ENCODE results near the gene ZCCHC7.

ZCCHC7 gene

DNA sequence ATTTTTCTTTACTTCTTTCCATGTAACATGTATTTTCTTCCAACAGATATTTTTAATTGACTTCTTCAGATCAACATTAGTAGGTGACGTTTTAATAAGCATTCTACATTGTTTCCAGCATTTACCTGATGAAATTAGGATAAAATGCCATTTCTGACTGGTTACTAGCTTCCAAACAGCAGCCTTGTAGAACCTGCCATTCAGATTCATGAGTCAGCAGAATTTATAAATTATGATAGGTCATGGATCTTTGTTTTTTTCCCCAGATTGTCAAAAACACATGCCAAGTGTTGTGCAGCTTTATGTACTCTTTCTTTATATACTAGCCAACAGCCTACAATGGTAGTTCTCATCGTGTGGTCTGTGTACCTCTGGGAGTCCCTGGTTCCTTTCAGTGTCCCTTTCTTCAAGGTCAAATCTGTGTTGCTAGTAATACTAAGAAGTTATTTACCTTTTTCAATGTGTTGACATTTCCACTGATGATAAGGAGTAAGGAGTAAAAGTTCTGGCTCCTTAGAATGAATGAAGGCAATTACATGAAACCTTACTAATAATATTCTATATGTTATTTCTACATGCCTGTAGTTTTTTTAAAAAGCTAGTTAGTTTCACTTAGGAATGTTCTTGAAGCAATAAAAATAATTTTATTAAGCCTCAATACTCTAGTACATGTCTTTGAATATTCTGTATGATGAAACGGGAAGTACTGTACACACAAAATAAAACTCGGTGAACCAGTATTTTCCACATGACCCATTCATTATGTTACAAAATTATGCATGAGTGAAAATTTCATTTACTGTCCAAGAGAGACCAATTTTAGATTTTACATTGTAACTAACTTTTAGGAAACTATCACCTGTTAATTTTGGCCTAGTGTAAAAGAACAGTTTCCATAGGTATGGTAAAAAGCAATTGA, 135.8 kb downstream of the ZCCHC7 start:
- H3K4me1 ChIP-seq: peaks cover 75% of the 10 kb centered on the region
- no peak overlapping the region for H3K9ac ChIP-seq
- H3K4me3 ChIP-seq: no peak overlapping the region
- H3K4me2 ChIP-seq: no peak overlapping the region
- H4K20me1 ChIP-seq: peaks cover 99% of the 10 kb centered on the region
- no peaks in the 10 kb centered on the region for H3K9me3 ChIP-seq
- TF ChIP-seq Cebpa-rat (IDR thresholded peaks at IDR 0.05): no peak
- H3K27me3 ChIP-seq: no peaks in the 10 kb centered on the region
- peaks cover 85% of the 10 kb centered on the region for H3K36me3 ChIP-seq
- H3K27ac ChIP-seq: no peak overlapping the region

DNA sequence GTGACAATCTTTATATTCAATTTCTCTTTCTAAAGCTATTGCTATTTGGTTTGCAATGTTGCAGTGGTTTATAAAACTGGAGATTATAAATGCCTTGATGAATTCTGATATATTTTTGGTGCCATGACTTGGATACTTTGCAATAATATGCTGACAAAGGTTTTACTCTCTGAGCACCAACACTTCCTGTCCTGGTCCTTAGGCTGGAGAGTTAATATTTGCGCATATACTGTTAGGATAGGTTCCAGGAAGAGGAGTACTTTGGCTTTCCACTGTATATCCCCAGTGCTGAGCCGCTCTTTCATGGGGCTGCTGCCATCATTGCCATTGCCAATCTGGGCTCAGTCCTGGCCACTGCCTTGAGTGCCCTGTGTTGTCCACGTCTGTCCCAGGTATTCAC, 139.6 kb downstream of the ZCCHC7 start:
- H3K4me3 ChIP-seq: no peak overlapping the region
- 0 out of 2 replicates have a peak overlapping the region, but pooled peaks have one; percentile 18 for H3K27ac ChIP-seq
- peaks cover 69% of the 10 kb centered on the region for H3K4me1 ChIP-seq
- H3K9ac ChIP-seq: no peak overlapping the region
- no peaks in the 10 kb centered on the region for H3K9me3 ChIP-seq
- no peaks in the 10 kb centered on the region for H3K27me3 ChIP-seq
- peaks cover 76% of the 10 kb centered on the region for H3K36me3 ChIP-seq
- TF ChIP-seq Cebpa-rat (IDR thresholded peaks at IDR 0.05): no peak
- H4K20me1 ChIP-seq: peaks cover 100% of the 10 kb centered on the region
- H3K4me2 ChIP-seq: peak overlapping the region; percentile 26; the same call in 1 of the 2 replicates

DNA sequence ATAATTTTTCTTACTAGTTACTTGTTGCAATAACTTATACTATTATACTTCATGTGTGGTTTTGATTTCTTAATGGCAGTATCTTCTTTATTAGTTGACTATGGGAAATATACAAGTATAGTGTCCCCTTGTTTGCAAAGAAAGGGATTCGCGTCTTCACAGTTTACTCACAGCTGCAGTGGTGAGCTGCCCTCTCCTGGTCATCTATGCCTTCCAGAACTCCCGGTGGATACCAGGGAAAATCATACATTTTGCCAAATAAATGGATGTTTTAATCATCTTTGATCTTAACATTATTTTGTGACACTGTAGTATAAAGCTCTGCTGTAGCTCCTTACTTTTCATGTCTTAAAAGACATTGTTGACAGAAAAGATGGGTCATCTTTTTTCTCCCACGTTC, 142.0 kb downstream of the ZCCHC7 start:
- H3K9me3 ChIP-seq: 0 out of 2 replicates have a peak, but pooled peaks cover 4% of the 10 kb centered on the region
- H3K36me3 ChIP-seq: peaks cover 77% of the 10 kb centered on the region
- peaks cover 54% of the 10 kb centered on the region for H3K4me1 ChIP-seq
- H3K27ac ChIP-seq: no peak overlapping the region
- H3K9ac ChIP-seq: no peak overlapping the region
- no peak for TF ChIP-seq Cebpa-rat (IDR thresholded peaks at IDR 0.05)
- H3K27me3 ChIP-seq: no peaks in the 10 kb centered on the region
- no peak overlapping the region for H3K4me2 ChIP-seq
- H4K20me1 ChIP-seq: peaks cover 100% of the 10 kb centered on the region
- no peak overlapping the region for H3K4me3 ChIP-seq

DNA sequence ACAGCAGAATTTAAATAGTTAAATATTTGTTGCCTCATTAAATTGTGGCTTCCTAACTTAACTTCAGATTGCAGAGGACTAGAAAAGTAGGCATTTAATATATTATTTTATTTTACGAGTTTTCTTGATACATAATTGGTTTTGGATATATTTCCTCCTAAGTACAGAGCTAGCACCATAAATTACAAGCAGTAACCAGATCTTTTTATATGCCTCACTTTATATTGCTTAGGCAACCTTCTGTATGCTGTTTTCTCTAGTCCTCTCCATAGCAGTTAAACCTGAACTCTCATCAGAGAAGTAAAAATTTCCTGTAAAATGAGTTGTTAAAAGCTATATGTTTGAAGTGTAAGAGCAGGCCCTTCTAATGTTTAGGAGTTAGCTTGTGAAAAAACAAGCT, 144.2 kb downstream of the ZCCHC7 start:
- no peak overlapping the region for H3K9ac ChIP-seq
- no peak overlapping the region for H3K4me2 ChIP-seq
- no peaks in the 10 kb centered on the region for H3K27me3 ChIP-seq
- peaks cover 85% of the 10 kb centered on the region for H3K36me3 ChIP-seq
- H3K4me3 ChIP-seq: no peak overlapping the region
- H3K27ac ChIP-seq: 0 out of 2 replicates have a peak overlapping the region, but pooled peaks have one; percentile 15
- H3K4me1 ChIP-seq: peaks cover 52% of the 10 kb centered on the region
- H4K20me1 ChIP-seq: peaks cover 100% of the 10 kb centered on the region
- no peak for TF ChIP-seq Cebpa-rat (IDR thresholded peaks at IDR 0.05)
- H3K9me3 ChIP-seq: 0 out of 2 replicates have a peak, but pooled peaks cover 5% of the 10 kb centered on the region

DNA sequence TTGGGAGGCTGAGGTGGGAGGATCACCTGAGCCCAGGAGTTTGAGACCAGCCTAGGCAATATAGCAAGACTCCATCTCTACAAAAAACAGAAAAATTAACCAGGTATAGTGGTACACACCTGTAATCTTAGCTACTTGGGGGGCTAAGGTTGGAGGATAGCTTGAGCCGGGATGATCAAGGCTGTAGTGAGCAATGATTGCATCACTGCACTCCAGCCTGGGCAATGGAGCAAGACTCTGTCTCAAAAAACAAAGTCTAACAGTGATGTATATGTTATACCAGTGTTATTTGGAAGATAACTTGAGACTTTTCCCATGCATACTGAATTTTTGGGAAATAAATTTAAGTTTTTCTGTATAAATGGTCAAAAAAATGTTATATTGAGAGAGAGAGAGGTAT, 146.3 kb downstream of the ZCCHC7 start:
- Histone ChIP-seq H3K27ac (no peak overlapping the region), H3K9me3 (peaks cover 20% of the 10 kb centered on the region), H3K4me3 (no peak overlapping the region), H3K4me1 (peaks cover 40% of the 10 kb centered on the region), H3K27me3 (no peaks in the 10 kb centered on the region), H4K20me1 (peaks cover 100% of the 10 kb centered on the region), H3K9ac (no peak overlapping the region), H3K4me2 (peak overlapping the region; percentile 10; the same call in 1 of the 2 replicates), H3K36me3 (peaks cover 85% of the 10 kb centered on the region)
- TF ChIP-seq Cebpa-rat (IDR thresholded peaks at IDR 0.05): peak; percentile 78

DNA sequence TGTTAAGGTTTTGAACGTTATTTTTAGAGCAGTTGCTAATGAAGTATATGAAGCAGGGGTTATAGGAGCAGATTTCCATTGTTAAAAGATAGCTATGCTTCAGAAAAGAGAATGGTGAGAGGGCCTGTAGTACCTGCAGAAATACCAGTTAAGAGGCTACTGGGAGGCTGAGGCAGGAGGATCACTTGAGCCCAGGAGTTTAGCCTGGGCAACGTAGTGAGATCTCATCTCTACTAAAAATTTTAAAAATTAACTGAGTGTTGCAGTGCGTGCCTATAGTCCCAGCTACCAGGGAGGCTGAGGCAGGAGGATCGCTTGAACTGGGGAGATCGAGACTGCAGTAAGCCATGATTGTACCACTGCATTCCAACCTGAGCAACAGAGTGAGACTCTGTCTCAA, 148.8 kb downstream of the ZCCHC7 start:
- Histone ChIP-seq H3K9ac (no peak overlapping the region), H3K36me3 (peaks cover 99% of the 10 kb centered on the region), H3K4me3 (no peak overlapping the region), H3K4me1 (peaks cover 31% of the 10 kb centered on the region; the same call in 1 of the 2 replicates), H3K9me3 (peaks cover 41% of the 10 kb centered on the region), H3K27ac (no peak overlapping the region), H4K20me1 (peaks cover 100% of the 10 kb centered on the region), H3K4me2 (0 out of 2 replicates have a peak overlapping the region, but pooled peaks have one; percentile 1), H3K27me3 (no peaks in the 10 kb centered on the region)
- TF ChIP-seq Cebpa-rat (IDR thresholded peaks at IDR 0.05): no peak

DNA sequence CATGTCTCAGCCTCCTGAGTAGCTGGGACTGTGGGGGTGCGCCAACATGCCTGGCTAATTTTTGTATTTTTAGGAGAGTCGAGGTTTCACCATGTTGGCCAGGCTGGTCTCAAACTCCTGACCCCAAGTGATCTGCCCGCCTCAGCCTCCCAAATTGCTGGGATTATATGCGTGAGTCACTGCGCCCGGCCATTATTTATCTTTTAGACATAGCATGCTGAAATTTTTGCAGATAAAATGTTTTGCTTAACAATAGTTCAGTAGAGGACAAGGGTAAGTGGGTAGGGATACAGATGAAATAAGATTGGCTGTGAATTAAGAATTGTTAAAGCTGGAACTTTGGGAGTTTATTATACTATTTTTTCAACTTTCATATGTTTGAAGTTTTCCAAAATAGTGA, 151.3 kb downstream of the ZCCHC7 start:
- no peaks in the 10 kb centered on the region for H3K27me3 ChIP-seq
- peaks cover 39% of the 10 kb centered on the region for H3K4me1 ChIP-seq
- H3K27ac ChIP-seq: no peak overlapping the region
- TF ChIP-seq Cebpa-rat (IDR thresholded peaks at IDR 0.05): no peak
- peaks cover 98% of the 10 kb centered on the region for H4K20me1 ChIP-seq
- H3K4me2 ChIP-seq: no peak overlapping the region
- no peak overlapping the region for H3K4me3 ChIP-seq
- H3K9ac ChIP-seq: no peak overlapping the region
- peaks cover 98% of the 10 kb centered on the region for H3K36me3 ChIP-seq
- H3K9me3 ChIP-seq: peaks cover 41% of the 10 kb centered on the region

DNA sequence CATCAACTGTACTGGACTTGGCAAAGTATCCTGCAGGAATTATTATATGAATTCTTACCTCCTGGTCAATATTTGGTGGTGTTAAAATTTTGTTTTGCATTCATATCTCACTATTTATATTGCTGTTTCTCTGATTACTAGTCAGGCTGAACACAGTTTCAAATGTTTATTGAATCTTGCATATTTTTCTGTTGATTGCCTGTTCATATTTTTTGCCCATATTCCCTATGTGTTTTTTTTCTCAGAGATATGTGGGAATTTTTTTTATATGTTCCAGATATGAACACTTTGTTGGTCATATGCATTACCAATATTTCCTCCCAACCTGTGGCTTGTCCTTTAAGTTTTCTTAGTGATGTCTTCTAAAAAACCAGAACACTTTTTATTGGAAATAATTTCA, 153.2 kb downstream of the ZCCHC7 start:
- Histone ChIP-seq H3K36me3 (peaks cover 95% of the 10 kb centered on the region), H3K9ac (no peak overlapping the region), H3K4me3 (no peak overlapping the region), H4K20me1 (peaks cover 88% of the 10 kb centered on the region), H3K27me3 (no peaks in the 10 kb centered on the region), H3K4me2 (no peak overlapping the region), H3K4me1 (peaks cover 53% of the 10 kb centered on the region), H3K27ac (no peak overlapping the region), H3K9me3 (peaks cover 44% of the 10 kb centered on the region)
- TF ChIP-seq Cebpa-rat (IDR thresholded peaks at IDR 0.05): no peak

DNA sequence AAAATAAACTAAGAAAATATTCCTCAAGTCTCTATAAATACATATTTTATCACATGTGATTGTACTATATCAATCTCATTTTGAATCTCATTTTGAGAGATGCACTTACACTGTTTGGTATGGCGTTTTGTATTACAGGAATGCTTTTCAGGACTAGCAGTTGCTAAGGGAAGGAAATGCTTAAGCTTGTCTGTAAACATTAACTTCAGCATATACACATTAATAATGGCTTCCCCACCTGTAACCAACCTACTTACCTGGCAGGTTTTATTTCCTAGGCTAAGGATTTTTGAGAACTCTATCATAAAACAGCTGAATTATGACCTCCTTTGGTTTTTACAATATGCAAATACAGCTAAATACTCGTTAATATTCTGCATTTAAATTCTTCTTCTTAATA, 161.2 kb downstream of the ZCCHC7 start:
- peaks cover 26% of the 10 kb centered on the region for H3K36me3 ChIP-seq
- peak overlapping the region; percentile 99 for H3K27ac ChIP-seq
- H4K20me1 ChIP-seq: peaks cover 10% of the 10 kb centered on the region
- peaks cover 72% of the 10 kb centered on the region for H3K4me1 ChIP-seq
- peak overlapping the region; percentile 93 for H3K4me2 ChIP-seq
- 0 out of 2 replicates have a peak overlapping the region, but pooled peaks have one; percentile 24 for H3K4me3 ChIP-seq
- H3K27me3 ChIP-seq: no peaks in the 10 kb centered on the region
- peaks cover 8% of the 10 kb centered on the region for H3K9me3 ChIP-seq
- peak overlapping the region; percentile 71 for H3K9ac ChIP-seq
- no peak for TF ChIP-seq Cebpa-rat (IDR thresholded peaks at IDR 0.05)

DNA sequence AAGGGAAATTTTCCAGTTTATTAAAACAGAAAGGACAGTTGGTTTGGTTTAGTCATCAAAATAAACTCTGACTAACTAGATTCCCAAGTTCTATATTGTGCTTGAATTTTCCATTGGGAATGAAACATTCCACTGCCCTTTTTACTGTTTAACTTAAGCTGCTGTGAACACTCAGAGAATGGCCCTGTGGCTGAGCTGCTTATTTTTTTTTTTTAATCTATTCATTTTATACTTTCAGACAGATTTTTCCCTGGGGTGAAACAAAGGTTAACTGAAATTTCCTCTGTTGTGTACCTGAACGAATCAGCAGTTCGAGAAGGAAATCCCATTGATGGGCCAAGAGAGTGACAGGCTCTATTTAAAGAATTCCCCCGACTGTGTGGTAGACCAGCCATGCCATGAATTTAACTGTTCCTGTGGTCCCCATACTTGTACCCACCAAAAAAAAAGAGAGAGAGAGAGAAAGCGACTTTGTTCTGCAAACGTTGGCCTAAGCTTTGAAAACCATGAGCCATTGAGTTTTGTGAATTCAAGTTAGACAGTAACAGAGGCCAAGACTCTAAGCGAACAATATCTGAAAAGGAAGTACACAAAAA, 163.5 kb downstream of the ZCCHC7 start:
- Histone ChIP-seq H3K9ac (peak overlapping the region; percentile 92), H3K4me3 (peak overlapping the region; percentile 70), H3K4me2 (peak overlapping the region; percentile 93), H4K20me1 (no peaks in the 10 kb centered on the region), H3K27me3 (no peaks in the 10 kb centered on the region), H3K4me1 (peaks cover 68% of the 10 kb centered on the region), H3K9me3 (no peaks in the 10 kb centered on the region; the same call in 1 of the 2 replicates), H3K27ac (peak overlapping the region; percentile 99), H3K36me3 (peaks cover 27% of the 10 kb centered on the region; the same call in 1 of the 2 replicates)
- no peak for TF ChIP-seq Cebpa-rat (IDR thresholded peaks at IDR 0.05)
